GM21367 (cell line): Measurements from ENCODE around the gene TBCD.

ENCODE experiments used
- ATAC-seq: cut with Tn5 transposase; IDR thresholded peaks from one replicate; pipeline ENCODE4 v1.9.1; 2021; ENCODE audit not compliant: unreplicated experiment

Gene TBCD

GRCh38 chr17:82751571-82752370 lies at the start of gene TBCD:
Gene TBCD, plus strand, starts transcription at chr17:82752065. Its CDS starts 129 bp downstream, at chr17:82752194.
- peak; percentile 60 for ATAC-seq

GRCh38 chr17:82702231-82702927 lies 49.5 kb upstream of the TBCD start:
- no peak for ATAC-seq

- no peak for ATAC-seq
Observed at GRCh38 chr17:82703036-82703745, 48.7 kb upstream of the TBCD start.

GRCh38 chr17:82703935-82704865 lies 47.7 kb upstream of the TBCD start:
- ATAC-seq: no peak

GRCh38 chr17:82704886-82705285 lies 47.0 kb upstream of the TBCD start:
- ATAC-seq: no peak

DNA sequence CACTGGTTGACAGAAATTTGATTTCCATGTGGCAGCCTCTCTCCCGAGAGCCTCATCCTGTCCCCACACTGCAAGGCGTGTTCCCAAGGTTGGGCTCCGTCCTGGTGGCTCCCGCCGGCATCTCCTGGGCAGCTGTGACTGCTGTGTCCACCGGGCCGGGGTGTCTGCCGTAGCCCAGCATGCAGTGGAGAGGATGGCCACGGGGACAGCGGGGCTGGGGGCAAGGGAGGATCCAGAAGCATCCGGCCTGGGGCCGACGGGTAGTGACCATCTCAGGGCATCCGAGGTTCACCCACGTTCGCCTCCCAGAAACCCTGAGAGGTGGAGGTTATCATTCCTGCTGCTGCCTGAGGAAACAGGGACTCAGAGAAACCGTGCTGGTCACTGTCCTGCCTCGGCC lies 46.1 kb upstream of the TBCD start:
- no peak for ATAC-seq

GRCh38 chr17:82709024-82709675 lies 42.7 kb upstream of the TBCD start:
- no peak for ATAC-seq

- ATAC-seq: no peak
Observed at GRCh38 chr17:82709676-82710498, 42.0 kb upstream of the TBCD start.

DNA sequence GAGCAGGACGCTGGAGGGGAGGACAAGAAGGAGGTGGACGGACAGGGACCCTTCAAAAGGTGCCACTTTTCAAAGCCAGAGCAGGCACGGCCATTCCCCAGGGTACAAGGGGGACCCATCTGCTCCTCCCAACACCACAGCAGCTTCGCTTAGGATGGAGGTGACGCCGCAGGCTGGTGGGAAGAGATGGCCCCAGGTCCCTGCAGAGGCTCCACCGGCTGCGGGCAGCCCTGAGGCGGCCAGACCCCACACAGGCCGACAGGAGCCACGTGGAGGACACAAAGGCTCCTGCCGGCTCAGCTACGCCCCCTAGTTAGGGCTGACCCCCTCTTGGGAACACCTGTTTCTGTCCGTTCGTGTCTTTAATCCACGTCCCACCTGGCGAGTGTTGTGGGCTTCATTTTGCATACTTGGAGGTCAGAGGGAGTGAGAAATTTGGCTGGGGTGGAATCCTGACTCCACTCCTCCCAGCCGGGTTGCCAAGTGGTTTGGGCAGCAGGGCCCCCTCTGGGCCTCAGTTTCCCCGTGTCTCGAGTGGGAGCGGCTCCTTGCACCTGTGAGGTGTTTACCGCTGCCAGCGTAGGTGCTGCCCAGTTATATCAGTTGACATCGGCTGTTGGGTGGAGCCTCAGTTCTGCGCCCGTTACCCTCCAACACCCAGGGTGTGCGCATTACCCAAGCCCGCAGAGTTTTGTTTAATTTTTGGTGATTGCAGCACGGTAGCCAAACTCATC lies 41.2 kb upstream of the TBCD start:
- ATAC-seq: no peak

GRCh38 chr17:82713071-82713723 lies 38.7 kb upstream of the TBCD start:
- ATAC-seq: no peak

- ATAC-seq: peak; percentile 64
Observed at GRCh38 chr17:82716203-82717010, 35.5 kb upstream of the TBCD start, which contains the start of gene FN3KRP. Gene FN3KRP, plus strand, starts transcription at chr17:82716706. Its CDS starts 50 bp downstream, at chr17:82716756.

DNA sequence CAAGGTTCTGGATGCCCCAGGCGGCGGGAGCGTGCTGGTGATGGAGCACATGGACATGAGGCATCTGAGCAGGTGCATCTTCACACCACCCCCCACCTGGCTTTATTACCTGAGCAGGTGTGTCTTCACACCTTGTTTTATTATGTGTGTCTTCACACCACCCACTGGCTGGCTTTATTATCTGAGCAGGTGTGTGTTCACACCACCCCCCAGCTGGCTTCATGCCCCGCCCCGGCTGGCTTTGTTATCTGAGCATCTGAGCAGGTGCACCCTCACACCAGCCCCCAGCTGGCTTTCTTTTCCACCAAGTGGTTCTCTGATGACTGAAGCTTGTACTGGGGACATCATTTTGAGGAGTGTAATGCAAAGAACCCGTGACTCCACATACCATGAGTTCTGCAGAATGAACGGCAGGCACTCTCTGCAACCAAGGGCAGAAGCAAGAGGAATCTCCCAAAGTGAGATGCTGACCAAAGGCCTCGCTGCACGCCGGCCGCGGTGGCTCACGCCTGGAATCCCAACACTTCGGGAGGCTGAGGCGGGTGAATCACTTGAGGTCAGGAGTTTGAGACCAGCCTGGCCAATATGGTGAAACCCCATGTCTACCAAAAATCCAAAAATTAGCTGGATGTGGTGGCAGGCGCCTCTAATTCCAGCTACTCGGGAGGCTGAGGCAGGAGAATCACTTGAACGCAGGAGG lies 32.7 kb upstream of the TBCD start:
- ATAC-seq: no peak

- no peak for ATAC-seq
Observed at GRCh38 chr17:82720204-82720603, 31.7 kb upstream of the TBCD start.

DNA sequence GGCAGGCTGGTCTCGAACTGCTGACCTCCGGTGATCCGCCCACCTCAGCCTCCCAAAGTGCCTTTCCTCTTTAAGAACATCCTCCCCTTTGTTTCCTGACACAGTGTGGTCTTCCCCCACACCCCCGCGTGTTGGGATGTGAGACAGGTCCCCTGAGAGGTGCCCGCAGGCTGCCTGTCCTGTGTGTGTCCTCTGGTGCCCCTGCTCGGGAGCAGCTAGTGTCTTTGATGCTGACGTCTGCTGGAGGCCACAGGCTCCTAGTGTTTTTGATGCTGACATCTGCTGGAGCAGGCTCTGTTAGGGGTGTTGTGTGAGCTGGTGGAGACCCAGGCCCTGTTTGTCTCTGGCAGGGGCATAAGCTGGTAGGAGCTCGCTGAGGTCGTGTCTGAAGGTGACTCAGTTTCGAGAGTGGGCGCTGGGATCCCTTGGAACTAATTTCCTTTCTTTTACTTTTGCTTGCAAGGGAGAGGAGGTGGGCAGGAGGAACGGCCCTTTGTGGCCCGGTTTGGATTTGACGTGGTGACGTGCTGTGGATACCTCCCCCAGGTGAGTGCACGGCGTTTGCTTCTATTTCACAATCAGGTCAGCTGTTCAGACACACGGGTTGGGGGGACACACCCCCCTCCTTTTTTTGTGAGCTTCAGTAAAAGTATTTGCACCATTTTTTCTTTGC lies 29.4 kb upstream of the TBCD start:
- no peak for ATAC-seq

DNA sequence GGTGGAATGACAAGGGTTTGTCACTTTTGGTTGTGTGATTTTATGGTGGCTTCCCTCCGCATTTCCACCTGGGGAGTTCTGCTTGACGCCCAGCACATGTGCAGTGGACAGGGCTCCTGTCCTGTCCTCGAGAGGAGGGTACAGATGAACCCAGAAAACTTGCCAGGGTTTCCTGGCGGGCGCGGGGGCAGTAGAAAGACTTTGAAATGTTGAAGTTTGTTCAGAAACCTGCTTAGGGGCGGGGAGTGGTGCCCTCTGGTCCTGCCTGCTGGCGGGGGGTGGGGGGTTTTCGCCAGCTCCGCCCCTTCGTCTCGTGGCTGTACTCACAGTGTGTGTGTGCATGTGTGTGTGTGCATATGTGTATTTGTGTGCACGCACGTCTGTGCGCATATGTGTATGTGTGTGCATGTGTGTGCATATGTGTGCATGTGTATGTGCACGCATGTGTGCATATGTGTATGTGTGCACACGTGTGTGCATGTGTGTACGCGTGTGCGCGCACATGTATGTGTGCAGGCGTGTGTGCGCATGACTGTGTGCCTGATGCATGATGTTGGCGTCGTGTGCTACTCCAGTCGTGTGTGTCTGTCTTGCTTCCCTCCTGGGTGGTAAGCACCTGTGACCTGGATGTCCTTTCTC lies 28.6 kb upstream of the TBCD start:
- ATAC-seq: no peak

- no peak for ATAC-seq
Observed at GRCh38 chr17:82726427-82726826, 25.4 kb upstream of the TBCD start.
